GM12801 (cell line): Measurements from ENCODE around the gene ENKUR.

Experiments used
- CTCF ChIP-seq: IDR thresholded peaks from one replicate; pipeline ENCODE4 v1.5.1; 2011; ENCODE audit warnings: control low read depth; ENCODE audit not compliant: insufficient read length; ENCODE audit errors: extremely low read depth

Gene ENKUR

GRCh38 chr10:24998044-24998443, 17.9 kb downstream of the ENKUR start:
- TF ChIP-seq CTCF, result no peak

- TF ChIP-seq CTCF, result no peak
These were observed 20.9 kb downstream of the ENKUR start for GRCh38 chr10:24995072-24995471.

GRCh38 chr10:24993237-24993958, 22.6 kb downstream of the ENKUR start:
- TF ChIP-seq CTCF, result no peak

GRCh38 chr10:24992512-24993133, 23.3 kb downstream of the ENKUR start:
- no peak for TF ChIP-seq CTCF

GRCh38 chr10:24991298-24991697, 24.7 kb downstream of the ENKUR start:
- no peak for TF ChIP-seq CTCF

- no peak for TF ChIP-seq CTCF
These were observed 26.1 kb downstream of the ENKUR start for GRCh38 chr10:24989867-24990266.

- no peak for TF ChIP-seq CTCF
These were observed 26.9 kb downstream of the ENKUR start for GRCh38 chr10:24988831-24989640.
